ENCODE results near the gene URB1.

The URB1 gene

GRCh38 chr21:32322676-32323075, 70.1 kb downstream of the URB1 start:
- no peak for DNase-seq (ENCODE audit: low read depth, low spot score)
- no peaks in the 10 kb centered on the region for H3K9me3 ChIP-seq (ENCODE audit: insufficient read depth, low read length)
- peaks cover 94% of the 10 kb centered on the region for H3K36me3 ChIP-seq (ENCODE audit: insufficient read depth, insufficient read length, low read length)
- no peak overlapping the region for H3K4me3 ChIP-seq (ENCODE audit: insufficient read length, low read depth)
- TF ChIP-seq SUZ12 (IDR thresholded peaks at IDR 0.05; ENCODE audit: extremely low read depth, insufficient read depth, insufficient read length): no peak
- TF ChIP-seq ZNF274 (IDR thresholded peaks at IDR 0.05; ENCODE audit: low read depth, low read length): no peak
- no peak for TF ChIP-seq YY1 (IDR thresholded peaks at IDR 0.05; ENCODE audit: insufficient read depth, insufficient read length)
- H3K27me3 ChIP-seq (ENCODE audit: insufficient read depth, insufficient read length): no peaks in the 10 kb centered on the region
- H3K4me1 ChIP-seq (ENCODE audit: insufficient read depth, insufficient read length): no peaks in the 10 kb centered on the region
- H3K9ac ChIP-seq (ENCODE audit: insufficient read length, low read depth): no peak overlapping the region

GRCh38 chr21:32322103-32322502, 70.7 kb downstream of the URB1 start:
- H3K4me1 ChIP-seq (ENCODE audit: insufficient read depth, insufficient read length): no peaks in the 10 kb centered on the region
- no peak overlapping the region for H3K4me3 ChIP-seq (ENCODE audit: insufficient read length, low read depth)
- no peak for TF ChIP-seq SUZ12 (IDR thresholded peaks at IDR 0.05; ENCODE audit: extremely low read depth, insufficient read depth, insufficient read length)
- no peak for TF ChIP-seq ZNF274 (IDR thresholded peaks at IDR 0.05; ENCODE audit: low read depth, low read length)
- no peak for TF ChIP-seq YY1 (IDR thresholded peaks at IDR 0.05; ENCODE audit: insufficient read depth, insufficient read length)
- H3K36me3 ChIP-seq (ENCODE audit: insufficient read depth, insufficient read length, low read length): peaks cover 97% of the 10 kb centered on the region
- H3K9me3 ChIP-seq (ENCODE audit: insufficient read depth, low read length): no peaks in the 10 kb centered on the region
- H3K9ac ChIP-seq (ENCODE audit: insufficient read length, low read depth): no peak overlapping the region
- H3K27me3 ChIP-seq (ENCODE audit: insufficient read depth, insufficient read length): no peaks in the 10 kb centered on the region
- no peak for DNase-seq (ENCODE audit: low read depth, low spot score)

GRCh38 chr21:32321480-32321879, 71.3 kb downstream of the URB1 start:
- H3K4me1 ChIP-seq (ENCODE audit: insufficient read depth, insufficient read length): peaks cover 2% of the 10 kb centered on the region

GRCh38 chr21:32320726-32321125, 72.1 kb downstream of the URB1 start:
- Histone ChIP-seq H3K4me3 (ENCODE audit: insufficient read length, low read depth) (no peak overlapping the region), H3K36me3 (ENCODE audit: insufficient read depth, insufficient read length, low read length) (peaks cover 100% of the 10 kb centered on the region), H3K9me3 (ENCODE audit: insufficient read depth, low read length) (no peaks in the 10 kb centered on the region), H3K4me1 (ENCODE audit: insufficient read depth, insufficient read length) (peaks cover 7% of the 10 kb centered on the region), H3K9ac (ENCODE audit: insufficient read length, low read depth) (no peak overlapping the region), H3K27me3 (ENCODE audit: insufficient read depth, insufficient read length) (no peaks in the 10 kb centered on the region)
- no peak for TF ChIP-seq SUZ12 (IDR thresholded peaks at IDR 0.05; ENCODE audit: extremely low read depth, insufficient read depth, insufficient read length)
- TF ChIP-seq YY1 (IDR thresholded peaks at IDR 0.05; ENCODE audit: insufficient read depth, insufficient read length): no peak
- no peak for TF ChIP-seq ZNF274 (IDR thresholded peaks at IDR 0.05; ENCODE audit: low read depth, low read length)
- no peak for DNase-seq (ENCODE audit: low read depth, low spot score)

More at GRCh38 chr21:32321480-32321879, 71.3 kb downstream of the URB1 start:
- no peak for TF ChIP-seq YY1 (IDR thresholded peaks at IDR 0.05; ENCODE audit: insufficient read depth, insufficient read length)
- no peak for TF ChIP-seq SUZ12 (IDR thresholded peaks at IDR 0.05; ENCODE audit: extremely low read depth, insufficient read depth, insufficient read length)
- TF ChIP-seq ZNF274 (IDR thresholded peaks at IDR 0.05; ENCODE audit: low read depth, low read length): no peak
- Histone ChIP-seq H3K27me3 (ENCODE audit: insufficient read depth, insufficient read length) (no peaks in the 10 kb centered on the region), H3K36me3 (ENCODE audit: insufficient read depth, insufficient read length, low read length) (peaks cover 100% of the 10 kb centered on the region), H3K9me3 (ENCODE audit: insufficient read depth, low read length) (no peaks in the 10 kb centered on the region), H3K4me3 (ENCODE audit: insufficient read length, low read depth) (no peak overlapping the region), H3K9ac (ENCODE audit: insufficient read length, low read depth) (no peak overlapping the region)
- no peak for DNase-seq (ENCODE audit: low read depth, low spot score)

- Histone ChIP-seq H3K9me3 (ENCODE audit: insufficient read depth, low read length) (no peaks in the 10 kb centered on the region), H3K4me3 (ENCODE audit: insufficient read length, low read depth) (no peak overlapping the region), H3K9ac (ENCODE audit: insufficient read length, low read depth) (no peak overlapping the region), H3K36me3 (ENCODE audit: insufficient read depth, insufficient read length, low read length) (peaks cover 99% of the 10 kb centered on the region), H3K27me3 (ENCODE audit: insufficient read depth, insufficient read length) (no peaks in the 10 kb centered on the region), H3K4me1 (ENCODE audit: insufficient read depth, insufficient read length) (peaks cover 9% of the 10 kb centered on the region)
- TF ChIP-seq YY1 (IDR thresholded peaks at IDR 0.05; ENCODE audit: insufficient read depth, insufficient read length): no peak
- TF ChIP-seq SUZ12 (IDR thresholded peaks at IDR 0.05; ENCODE audit: extremely low read depth, insufficient read depth, insufficient read length): no peak
- no peak for TF ChIP-seq ZNF274 (IDR thresholded peaks at IDR 0.05; ENCODE audit: low read depth, low read length)
- no peak for DNase-seq (ENCODE audit: low read depth, low spot score)
Measured at GRCh38 chr21:32320059-32320458, 72.8 kb downstream of the URB1 start.

GRCh38 chr21:32319012-32319411, 73.8 kb downstream of the URB1 start:
- Histone ChIP-seq H3K4me1 (ENCODE audit: insufficient read depth, insufficient read length) (peaks cover 9% of the 10 kb centered on the region), H3K4me3 (ENCODE audit: insufficient read length, low read depth) (no peak overlapping the region), H3K9ac (ENCODE audit: insufficient read length, low read depth) (no peak overlapping the region), H3K36me3 (ENCODE audit: insufficient read depth, insufficient read length, low read length) (peaks cover 99% of the 10 kb centered on the region), H3K9me3 (ENCODE audit: insufficient read depth, low read length) (no peaks in the 10 kb centered on the region), H3K27me3 (ENCODE audit: insufficient read depth, insufficient read length) (no peaks in the 10 kb centered on the region)
- TF ChIP-seq YY1 (IDR thresholded peaks at IDR 0.05; ENCODE audit: insufficient read depth, insufficient read length): no peak
- TF ChIP-seq ZNF274 (IDR thresholded peaks at IDR 0.05; ENCODE audit: low read depth, low read length): no peak
- no peak for TF ChIP-seq SUZ12 (IDR thresholded peaks at IDR 0.05; ENCODE audit: extremely low read depth, insufficient read depth, insufficient read length)
- DNase-seq (ENCODE audit: low read depth, low spot score): no peak

GRCh38 chr21:32317726-32318125, 75.1 kb downstream of the URB1 start:
- TF ChIP-seq ZNF274 (IDR thresholded peaks at IDR 0.05; ENCODE audit: low read depth, low read length): no peak
- H3K4me1 ChIP-seq (ENCODE audit: insufficient read depth, insufficient read length): peaks cover 9% of the 10 kb centered on the region
- no peaks in the 10 kb centered on the region for H3K27me3 ChIP-seq (ENCODE audit: insufficient read depth, insufficient read length)
- peaks cover 99% of the 10 kb centered on the region for H3K36me3 ChIP-seq (ENCODE audit: insufficient read depth, insufficient read length, low read length)
- no peak overlapping the region for H3K9ac ChIP-seq (ENCODE audit: insufficient read length, low read depth)
- no peak overlapping the region for H3K4me3 ChIP-seq (ENCODE audit: insufficient read length, low read depth)
- no peak for DNase-seq (ENCODE audit: low read depth, low spot score)
- H3K9me3 ChIP-seq (ENCODE audit: insufficient read depth, low read length): no peaks in the 10 kb centered on the region

Data from NT2/D1 (cell line).